PC-9 (cell line): ENCODE measurements around the gene PHOX2B.

Source experiments
- CTCF ChIP-seq: fragments of 200-600 bp; sonication (generic); conservative IDR thresholded peaks from 2 replicates; pipeline ENCODE4 v1.6.1; 2017; ENCODE audit warnings: mixed run types, antibody characterized with exemption, mild to moderate bottlenecking, moderate library complexity
- EZH2 ChIP-seq: fragments of 200-600 bp; sonication (generic); IDR thresholded peaks from 2 replicates; pipeline ENCODE4 v1.8.0; 2017; ENCODE audit warnings: antibody characterized with exemption, low read depth

DNA sequence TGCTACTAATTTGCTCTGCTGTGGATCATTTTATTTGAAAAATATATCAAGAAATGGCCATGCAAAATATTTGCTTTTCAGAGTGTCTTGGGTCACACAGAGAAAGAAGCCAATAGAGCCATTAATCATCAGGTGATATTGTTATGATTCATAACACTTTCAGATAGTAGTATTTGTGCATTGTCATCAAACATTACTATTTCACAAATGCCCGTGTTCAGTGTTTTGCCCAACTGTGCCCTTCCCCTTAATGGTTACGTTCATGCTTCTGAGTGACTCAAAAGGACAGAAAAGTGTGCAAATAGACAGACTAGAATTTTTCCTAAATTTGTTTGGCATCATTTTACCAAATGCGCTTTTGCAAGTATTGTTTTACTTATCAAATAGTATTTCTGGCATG is 46.5 kb downstream of the PHOX2B start:
- no peak for TF ChIP-seq CTCF
- TF ChIP-seq EZH2: no peak
